ENCODE data around the gene TMEM238.
A peak's percentile ranks its signal among the peaks of the same experiment; 100 is the strongest.

The TMEM238 gene

DNA sequence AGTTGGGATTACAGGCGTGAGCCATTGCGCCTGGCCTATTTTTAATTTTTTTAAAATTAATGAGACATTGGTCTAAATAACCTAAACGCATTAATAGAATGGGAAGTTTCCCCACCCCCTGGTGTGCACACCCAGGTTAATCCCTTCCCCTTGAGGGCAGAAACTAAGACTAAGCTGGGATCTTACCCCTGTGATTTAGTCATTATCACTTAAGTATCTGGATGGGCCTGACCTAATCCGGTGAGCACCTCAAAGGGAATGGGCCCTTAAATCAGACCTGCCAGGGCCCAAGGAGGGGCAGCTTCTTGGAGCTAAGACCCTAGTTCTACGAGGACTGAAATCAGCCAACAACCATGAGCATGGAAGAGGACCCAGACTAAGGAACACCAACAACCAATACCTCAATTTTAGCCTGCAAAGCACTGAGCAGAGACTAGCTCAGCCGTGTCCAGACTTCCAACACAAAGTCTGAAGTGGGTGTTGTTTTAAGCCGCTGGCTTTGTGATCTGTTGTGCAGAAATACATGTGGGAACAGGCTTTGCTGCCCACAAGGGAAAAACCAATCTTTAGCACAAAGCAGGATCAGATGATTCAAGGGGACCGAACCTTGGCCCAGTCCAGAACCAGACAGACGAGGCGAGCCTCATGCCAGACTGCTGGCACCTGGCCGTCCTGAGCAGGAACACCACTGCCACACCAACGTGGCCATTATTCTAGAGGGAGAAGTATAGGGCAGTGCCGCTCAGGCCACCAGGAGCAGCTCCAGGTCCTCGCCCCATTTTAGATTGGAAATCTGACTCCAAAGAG, 16.4 kb upstream of the TMEM238 start:
- DNase-seq = no peak

DNA sequence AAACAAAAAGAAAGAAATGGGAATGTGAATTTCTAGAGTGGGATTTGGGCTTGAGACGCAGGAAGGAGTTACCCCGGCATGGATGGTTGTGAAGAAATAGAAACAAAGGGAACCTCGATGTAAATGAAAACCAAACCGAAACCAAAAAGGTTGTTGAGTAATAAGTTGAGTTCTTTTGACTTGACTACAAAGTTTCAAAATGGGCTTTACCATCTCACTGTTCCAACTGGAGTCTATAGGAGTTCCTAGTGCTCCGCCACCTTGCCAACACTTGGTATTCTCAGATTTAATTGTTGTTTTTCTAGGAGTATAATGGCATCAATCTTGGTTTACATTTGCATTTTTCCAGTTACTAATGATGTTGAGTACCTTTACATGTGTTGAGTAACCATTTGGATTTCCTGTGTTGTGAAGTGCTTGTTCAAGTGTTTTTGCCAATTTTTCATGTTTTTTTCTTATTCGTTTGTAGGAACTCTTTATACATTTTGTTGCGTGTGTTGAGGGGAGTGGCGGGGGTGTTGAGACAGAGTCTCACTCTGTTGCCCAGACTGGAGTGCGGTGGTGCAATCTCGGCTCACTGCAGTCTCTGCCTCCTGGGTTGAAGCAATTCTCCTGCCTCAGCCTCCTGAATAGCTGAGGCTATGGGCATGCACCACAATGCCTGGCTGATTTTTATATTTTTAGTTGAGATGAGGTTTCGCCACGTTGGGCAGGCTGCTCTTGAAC, 14.3 kb upstream of the TMEM238 start:
- no peak for DNase-seq

DNA sequence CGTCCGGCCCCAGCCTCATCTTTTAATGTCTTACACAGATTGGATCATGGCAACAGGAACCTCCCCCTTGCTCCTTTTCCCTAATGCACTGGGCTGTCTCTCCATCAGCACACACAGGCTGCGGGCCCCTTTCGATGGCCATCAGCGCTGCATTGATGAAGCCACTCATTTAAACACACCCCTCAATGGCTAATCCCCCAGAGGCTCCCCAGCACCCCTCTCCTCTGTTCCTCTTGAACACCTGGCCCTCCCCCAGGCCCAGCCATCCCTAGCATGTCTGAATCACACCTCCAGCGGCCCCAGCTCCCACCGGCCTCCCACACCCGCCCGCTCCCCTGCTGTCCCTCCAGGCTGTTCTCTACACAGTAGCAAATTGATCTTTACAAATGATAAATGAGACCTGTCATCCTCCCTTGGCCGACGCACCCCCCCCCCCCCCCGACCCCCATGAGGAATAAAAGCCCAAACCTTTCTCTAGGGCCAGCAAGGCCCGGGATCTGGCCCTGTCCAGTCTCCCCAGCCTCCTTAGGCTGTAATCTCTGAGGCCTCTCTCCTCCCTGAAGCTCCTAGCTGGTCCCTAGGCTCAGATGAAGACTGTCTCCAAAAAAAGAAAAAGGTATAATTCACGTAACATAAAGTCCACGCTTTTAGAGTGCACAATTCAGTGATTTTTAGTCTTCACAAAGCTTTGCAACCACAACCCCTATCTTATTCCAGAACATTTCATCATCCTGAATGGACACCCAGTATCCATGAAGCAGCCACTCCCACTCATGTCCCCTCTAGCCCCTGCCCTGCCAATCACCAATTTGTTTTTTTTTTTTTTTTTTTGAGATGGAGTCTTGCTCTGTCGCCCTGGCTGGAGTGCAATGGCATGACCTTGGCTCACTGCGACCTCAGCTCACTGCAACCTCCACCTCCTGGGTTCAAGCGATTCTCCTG, 9.0 kb upstream of the TMEM238 start:
- DNase-seq = no peak

DNA sequence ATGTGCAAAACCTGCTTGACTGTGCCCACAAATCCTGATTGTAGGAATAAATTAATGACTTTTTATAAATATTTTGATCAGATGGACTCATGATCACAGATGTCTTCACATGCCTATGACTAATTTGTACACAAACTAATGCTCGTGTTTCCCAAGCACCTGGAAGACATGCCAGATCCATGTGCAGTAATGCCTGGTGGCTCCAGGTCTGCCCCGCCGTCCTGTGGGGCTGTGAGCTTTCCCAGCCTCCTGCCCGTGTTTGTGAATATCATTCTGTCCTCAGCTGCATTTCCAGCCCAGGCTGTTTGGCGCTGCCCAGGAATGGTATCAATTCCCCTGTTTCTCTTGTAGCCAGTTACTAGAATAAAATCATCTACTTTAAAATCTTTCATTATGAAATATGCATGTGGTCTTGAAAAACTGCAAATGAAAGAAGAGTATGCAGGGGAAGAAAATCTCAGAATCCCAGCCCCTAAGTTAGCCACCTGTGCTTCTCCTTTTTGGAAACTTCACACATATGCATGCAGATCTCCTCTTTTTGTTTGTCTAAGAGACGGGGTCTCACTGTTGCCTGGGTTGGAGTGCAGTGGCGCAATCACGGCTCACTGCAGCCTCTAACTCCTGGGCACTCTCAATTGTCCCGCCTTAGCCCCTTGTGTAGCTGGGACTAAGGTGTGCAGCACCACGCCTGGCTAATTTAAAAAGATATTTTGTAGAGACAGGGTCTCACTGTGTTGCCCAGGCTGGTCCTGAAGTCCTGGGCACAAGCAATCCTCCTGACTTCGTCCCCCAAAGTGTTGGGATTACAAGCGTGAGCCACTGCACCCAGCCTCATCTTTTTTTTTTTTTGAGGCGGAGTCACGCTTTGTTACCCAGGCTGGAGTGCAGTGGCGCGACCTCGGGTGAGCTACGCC, 7.9 kb upstream of the TMEM238 start:
- no peak for DNase-seq

DNA sequence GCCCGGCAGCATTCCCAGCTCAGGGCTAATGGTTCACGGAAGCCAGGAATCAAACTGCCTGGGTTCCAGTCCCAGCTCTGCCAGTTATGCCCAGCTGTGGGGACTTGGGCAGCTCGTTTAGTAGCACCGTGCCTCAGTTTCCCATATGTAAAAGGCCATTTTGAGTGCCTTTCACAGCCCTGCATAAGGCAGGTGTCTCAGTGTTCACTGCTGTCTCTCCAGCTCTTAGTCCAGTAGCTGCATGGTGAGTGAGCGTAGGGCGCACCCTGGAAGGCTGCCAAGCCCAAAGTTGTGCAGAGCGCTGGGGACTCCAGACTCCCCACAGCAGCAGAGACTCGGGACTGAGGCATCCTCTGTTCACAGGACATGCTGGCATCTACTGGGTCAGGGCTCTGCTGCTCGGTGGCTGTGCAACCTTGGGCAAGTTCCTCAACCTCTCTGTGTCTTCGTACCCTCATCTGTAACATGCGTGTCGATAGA, 7.1 kb upstream of the TMEM238 start:
- DNase-seq = no peak

DNA sequence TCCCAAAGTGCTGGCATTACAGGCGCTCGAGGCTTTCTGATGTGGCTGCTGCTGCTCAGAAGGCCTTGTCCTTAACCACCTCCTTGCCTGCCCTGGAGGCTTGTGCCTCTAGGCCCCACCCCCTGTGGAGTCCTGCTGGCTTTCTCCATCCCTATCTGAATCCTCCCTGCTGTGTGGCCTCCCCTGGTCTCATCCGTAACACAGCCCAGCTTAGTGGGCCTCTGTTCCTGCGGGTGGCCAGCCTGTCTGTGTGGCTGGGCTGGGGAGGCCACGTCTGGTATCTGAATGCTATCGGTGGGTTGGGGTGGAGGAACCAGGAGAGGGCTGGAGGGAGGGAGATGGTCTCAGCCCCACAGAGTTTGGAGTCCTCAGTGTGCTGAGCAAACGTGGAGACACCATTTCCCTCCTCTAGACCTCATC, 6.4 kb upstream of the TMEM238 start:
- no peak for DNase-seq

DNA sequence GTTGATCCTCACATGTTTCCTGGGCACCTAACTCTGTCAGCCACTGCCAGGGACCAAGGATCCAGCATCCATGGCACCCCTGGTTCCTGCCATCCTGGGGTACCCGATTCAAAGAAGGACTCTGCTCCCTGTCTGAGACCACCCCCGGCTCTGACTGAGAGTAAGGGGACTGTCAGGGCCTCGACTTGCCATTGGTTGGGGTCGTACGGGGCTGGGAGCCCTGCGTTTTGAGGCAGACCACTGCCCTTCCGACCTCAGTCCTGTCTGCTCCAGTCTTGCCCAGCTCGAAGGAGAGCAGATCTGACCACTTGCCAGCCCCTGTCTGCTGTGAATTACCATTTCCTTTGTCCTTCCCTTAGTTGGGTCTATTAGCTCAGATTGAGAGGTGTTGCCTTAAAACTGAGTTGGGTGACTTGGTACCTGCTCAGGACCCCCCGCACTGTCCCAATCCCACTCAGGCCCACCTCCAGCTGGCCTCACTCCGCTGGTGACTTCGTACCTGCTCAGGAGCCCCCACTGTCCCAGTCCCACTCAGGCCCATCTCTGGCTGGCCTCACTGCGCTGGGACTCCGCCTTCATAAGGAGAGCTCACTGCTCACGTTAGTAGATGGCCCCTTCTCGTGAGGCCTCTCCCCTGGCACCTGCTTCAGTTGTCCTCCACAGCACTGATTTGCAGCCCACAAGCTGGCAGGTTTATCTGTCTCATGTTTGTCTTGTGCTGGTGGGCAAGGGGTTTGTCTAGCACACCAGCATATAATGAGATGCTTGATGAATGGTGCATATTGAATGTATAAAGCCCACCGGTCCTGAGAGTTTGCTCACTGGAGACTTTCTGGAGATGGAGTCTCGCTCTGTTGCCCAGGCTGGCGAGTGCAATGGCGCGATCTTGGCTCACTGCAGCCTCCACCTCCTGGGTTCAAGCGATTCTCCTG, 5.6 kb upstream of the TMEM238 start:
- no peak for DNase-seq

DNA sequence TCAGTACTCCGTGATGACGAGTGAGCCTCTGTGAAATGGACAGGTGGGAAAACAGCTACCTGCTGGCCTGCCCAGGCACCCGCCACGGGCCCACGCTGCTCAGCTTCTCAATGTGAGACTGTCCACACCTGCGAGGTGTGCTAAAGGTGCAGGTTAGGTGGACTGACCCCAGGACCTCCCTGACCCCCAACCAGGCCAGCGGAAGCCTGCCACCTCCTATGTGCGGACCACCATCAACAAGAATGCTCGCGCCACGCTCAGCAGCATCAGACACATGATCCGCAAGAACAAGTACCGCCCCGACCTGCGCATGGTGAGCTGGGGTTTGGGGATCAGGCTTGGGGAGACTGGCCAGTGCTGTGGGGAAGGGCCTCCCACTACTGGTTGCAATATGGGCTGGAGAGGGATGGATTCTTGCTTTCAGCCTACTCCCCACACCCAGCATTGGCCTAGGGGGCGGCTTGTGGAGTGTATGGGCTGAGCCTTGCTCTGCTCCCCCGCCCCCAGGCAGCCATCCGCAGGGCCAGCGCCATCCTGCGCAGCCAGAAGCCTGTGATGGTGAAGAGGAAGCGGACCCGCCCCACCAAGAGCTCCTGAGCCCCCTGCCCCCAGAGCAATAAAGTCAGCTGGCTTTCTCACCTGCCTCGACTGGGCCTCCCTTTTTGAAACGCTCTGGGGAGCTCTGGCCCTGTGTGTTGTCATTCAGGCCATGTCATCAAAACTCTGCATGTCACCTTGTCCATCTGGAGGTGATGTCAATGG, 3.8 kb upstream of the TMEM238 start:
- DNase-seq = no peak

DNA sequence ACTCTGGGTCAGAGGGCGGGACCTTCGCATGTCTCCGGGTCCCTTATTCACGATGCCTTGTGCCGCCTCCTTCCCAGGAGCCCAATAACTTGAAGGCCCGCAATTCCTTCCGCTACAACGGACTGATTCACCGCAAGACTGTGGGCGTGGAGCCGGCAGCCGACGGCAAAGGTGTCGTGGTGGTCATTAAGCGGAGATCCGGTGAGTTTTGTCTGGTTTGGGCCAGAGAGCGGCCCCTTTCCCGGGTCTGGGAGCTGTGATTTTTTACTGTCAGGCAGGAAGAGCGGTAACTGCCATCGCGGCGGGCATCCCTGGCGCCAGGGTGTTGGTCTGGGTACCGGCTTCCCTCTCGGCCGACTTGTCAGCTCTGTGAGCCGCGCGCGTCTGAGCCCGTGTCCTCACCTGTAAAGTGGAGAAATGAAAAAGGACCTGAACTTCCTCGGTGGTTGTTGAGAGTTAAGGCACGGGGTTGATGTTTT, 2.4 kb upstream of the TMEM238 start:
- peak; percentile 38 to 53 for DNase-seq

DNA sequence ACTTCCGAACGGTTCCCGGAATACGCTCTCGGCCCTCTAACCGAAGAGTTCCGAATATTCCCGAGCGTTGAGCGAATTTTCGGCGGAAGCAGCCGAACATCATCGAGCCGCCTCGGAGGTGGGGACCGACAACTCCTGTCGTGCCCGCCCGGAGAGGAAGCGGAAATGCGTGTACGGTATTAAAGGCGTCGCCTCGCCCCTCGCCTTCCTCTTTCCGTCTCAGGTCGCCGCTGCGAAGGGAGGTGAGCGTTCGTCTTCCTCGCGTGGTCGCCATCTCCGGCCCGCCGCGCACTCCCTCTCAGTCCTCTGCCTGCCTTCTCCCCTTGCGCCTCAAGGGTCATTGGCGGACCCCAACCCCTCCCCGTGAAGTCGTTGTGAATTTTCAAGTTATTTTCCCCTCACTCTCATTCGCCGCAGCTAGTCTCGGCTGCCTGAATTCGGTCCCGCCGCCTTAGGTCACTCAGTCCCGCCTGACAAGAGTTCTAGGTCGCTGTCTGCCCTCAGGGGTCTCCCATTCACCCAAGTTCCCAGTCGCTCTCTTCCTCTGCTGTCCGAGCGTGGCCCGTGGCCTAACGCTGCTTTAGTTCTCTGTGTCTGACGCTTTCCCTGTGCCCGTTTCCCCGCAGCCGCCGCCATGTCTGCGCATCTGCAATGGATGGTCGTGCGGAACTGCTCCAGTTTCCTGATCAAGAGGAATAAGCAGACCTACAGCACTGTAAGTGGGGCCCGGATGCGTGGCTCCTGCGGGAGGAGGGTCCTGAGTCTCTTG, 1.8 kb upstream of the TMEM238 start, which contains the start of gene RPL28:
Gene RPL28 (plus strand): TSS at position 209 of the 769 bp plus-strand sequence. CDS start 426 bp downstream, at position 635.
- peak; percentile 95 to 98 for DNase-seq

DNA sequence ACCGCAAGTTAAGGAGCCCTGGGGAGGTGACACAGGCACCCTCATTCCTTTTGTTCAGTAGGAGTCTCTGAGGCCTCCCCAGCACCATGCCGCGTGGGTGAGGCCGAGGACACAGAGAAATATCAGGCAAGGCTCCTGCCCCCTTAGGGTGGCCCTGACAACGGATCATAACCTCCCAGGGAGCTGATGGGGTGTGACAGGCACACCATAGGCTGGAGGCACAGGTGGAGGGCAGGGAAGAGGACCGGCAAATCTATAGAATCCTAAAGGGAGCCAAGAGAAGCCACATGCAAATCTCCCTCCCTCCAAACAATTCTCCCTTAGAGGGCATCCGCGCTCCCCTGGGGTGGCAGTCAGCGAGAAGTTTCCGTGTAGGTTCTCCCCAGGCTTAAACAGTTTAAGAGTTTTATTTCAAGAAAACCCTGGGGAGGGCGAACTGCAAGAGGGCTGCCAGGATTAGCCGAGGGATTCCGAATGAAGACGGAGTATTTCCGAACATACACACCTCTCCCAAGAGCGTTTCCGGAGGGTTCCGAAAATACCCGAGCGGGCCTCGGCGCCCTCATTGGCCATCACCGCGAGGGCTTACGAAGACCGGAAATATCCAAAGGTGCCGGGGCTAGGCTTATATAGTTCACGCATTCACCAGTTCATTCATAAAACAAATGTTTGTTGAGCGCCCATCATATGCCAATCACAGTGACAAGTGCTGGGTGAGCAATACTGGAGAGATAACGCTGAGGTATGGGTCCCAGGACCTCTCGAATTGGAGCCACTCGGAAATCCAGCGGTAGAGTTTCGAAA, 1.0 kb upstream of the TMEM238 start:
- peak; percentile 93 to 96 for DNase-seq

DNA sequence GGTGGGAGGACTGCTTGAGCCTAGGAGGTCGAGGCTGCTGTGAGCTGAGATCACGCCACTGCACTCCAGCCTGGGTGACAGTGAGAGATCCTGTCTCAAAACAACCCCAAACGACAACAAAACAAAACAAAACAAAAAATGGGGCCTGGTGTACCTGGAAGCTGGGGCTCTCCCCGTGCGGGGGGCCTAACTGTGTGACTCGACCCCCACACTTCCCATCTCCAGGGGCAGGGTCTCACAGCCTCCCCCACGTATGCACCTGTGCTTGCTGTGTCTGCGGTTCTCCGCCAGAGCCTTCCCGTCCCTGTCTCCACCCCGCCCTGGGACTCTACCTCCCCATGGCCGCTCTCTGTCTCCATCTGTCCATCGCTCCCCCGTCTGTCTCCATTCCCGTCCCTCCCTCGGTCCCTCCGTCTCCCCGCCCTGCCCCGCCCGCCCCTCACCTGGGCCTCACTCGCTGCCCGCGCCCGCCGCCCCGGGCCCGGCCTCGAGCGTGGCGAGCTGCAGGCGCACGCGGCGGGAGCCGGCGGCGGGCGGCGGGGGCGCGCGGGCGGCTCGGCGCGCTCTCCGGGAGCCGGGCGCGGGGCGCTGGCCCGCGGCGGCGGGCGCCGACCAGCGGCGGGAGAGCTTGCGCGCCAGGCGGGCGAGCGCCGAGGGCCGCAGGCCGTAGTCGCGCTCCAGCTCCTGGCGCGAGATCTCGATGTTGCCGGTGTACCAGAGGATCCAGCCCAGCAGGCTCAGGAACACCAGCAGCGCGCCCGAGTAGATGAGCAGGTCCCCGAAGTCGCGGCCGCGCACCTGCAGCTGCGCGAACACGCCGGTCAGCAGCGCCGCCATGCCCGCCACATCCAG, 587 bp downstream of the TMEM238 start:
- peak; percentile 28 to 50 for DNase-seq

DNA sequence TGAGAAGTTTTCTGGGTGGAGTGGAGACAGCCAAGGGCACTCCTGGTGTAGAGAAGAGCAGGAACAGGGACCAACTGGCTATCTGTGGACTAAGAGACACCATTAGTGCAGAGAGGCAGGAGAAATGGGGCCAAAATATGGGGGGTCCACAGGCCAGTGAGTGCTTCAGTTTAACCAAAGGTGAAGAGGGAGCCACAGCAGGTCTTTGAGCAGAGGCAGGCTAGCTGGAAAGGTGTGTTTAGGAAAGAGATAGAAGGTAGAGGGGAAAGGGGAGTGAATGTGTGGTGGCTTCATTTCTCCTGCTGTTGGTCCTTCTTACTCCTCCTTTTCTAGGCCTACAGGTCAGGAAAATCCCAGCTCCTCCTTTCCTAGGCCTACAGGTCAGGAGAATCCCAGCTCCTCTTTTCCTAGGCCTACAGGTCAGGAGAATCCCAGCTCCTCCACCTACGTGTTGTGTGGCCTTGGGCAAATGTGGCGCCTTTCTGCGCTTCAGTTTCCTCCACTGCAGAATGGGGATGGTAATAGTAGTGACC, 1.5 kb downstream of the TMEM238 start:
- no peak for DNase-seq

DNA sequence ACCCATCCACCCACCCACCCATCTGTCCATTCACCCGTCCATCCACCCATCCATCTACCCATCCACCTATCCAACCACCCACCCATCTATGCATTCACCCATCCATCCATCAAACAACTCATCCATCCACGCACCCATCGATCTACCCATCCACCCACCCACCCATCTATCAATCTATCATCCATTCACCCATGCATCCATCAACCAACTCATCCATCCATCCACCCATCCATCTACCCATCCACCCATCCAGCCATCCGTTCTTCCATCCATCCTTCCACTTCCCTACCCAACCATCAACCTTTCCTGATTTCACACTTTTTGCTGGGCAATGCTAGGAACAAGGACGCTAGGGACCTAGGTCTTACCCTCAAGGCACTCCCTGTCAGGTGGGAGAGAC, 2.1 kb downstream of the TMEM238 start:
- DNase-seq = no peak

DNA sequence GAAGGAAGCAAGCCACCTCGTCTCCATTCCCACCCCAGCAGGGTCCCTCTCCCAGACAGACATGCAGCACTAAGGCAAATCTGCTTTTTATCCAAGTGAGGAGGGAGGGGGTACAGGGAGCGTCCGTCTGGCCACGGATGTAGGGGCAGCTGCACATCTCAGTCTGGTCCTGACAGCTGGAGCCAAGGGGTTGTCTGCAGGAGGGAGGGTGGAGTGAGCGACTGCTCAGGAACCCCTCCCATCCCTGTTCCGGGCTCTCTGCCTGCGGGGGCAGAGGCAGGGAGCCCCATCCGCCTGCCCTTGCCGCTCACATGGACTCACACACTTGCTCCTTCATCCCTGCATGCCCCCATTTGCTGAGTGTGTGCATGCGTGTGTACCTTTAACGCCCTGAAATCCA, 4.9 kb downstream of the TMEM238 start:
- DNase-seq = no peak

DNA sequence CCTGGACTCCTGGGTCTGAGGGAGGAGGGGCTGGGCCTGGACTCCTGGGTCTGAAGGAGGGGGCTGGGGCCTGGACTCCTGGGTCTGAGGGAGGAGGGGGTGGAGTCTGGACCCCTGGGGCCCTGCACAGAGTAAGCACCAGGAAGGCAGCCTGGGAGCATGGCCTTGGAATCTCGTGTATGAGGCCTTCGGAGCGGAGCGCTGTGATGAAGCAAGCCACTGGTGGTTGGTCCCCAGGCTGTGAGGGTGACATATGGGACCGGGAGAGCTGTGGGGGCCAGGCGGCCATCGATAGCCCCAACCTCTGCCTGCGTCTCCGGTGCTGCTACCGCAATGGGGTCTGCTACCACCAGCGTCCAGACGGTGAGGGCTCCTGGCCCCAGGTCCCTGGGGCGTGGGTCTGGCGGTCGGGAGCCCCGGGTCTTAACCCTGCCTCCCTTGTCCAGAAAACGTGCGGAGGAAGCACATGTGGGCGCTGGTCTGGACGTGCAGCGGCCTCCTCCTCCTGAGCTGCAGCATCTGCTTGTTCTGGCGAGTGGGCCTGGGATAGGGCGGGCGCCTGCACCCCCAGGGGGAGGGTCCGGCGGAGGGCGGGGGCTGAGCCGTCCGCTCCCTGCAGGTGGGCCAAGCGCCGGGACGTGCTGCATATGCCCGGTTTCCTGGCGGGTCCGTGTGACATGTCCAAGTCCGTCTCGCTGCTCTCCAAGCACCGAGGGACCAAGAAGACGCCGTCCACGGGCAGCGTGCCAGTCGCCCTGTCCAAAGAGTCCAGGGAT, 6.5 kb downstream of the TMEM238 start:
- DNase-seq = no peak

All from stimulated activated CD4-positive, alpha-beta T cell treated with anti-CD3 and anti-CD28 coated beads, Interleukin-4, amount 100 ng/mL, for 4 hours (primary cell).